PC-3 (cell line): ENCODE data around the gene DLGAP1. TPM values are rescaled to one million over a fixed set of nuclear protein-coding genes. Genes with fewer than 3 reads are reported as not detected.

Experiments used
- ATAC-seq: fragments of 200-7000 bp; cut with Tn5 transposase; 2 replicates; pipeline ENCODE4 v1.9.1; 2020; ENCODE audit warnings: mild to moderate bottlenecking, moderate library complexity
- BruUV-seq: library from RNA; stranded (reverse); fragments of 400-500 nt; replicated peaks from 2 replicates; lab custom pipeline; 2021; lab: Mats Ljungman, UMichigan
- CTCF ChIA-PET: fragments of 300-600 bp; sonication (Branson Sonifier 250); formaldehyde crosslinking; loops from one replicate; lab custom pipeline; 2022; ENCODE audit warnings: antibody characterized with exemption; lab: Charles Lee
- POLR2A ChIA-PET: fragments of 300-600 bp; sonication (Branson Sonifier 250); formaldehyde crosslinking; loops from one replicate; lab custom pipeline; 2022; ENCODE audit warnings: antibody characterized with exemption; ENCODE audit not compliant: unreplicated experiment; lab: Charles Lee
- DNase-seq: peaks from one replicate; pipeline ENCODE4 v3.0.0-alpha.2; 2015
- H2AFZ ChIP-seq: fragments of 300-600 bp; sonication (generic); 2 replicates; pipeline ENCODE4 v1.6.0; 2016; ENCODE audit warnings: antibody characterized with exemption, low read length
- H3F3A ChIP-seq: fragments of 300-600 bp; sonication (generic); one replicate; pipeline ENCODE4 v1.6.0; 2017; ENCODE audit warnings: antibody characterized with exemption, low read length, control low read depth, mild to moderate bottlenecking; ENCODE audit not compliant: unreplicated experiment
- H3K27ac ChIP-seq: fragments of 300-600 bp; sonication (generic); 2 replicates; pipeline ENCODE4 v1.5.1; 2016; ENCODE audit warnings: mild to moderate bottlenecking, low read length
- H3K27me3 ChIP-seq: fragments of 300-600 bp; sonication (generic); 2 replicates; pipeline ENCODE4 v1.6.1; 2016; ENCODE audit warnings: low read length, mixed read lengths
- H3K36me3 ChIP-seq: fragments of 300-600 bp; sonication (generic); 2 replicates; pipeline ENCODE4 v1.6.1; 2016; ENCODE audit warnings: low read depth, mixed run types, low read length, mixed read lengths
- H3K4me1 ChIP-seq: fragments of 300-600 bp; sonication (generic); 2 replicates; pipeline ENCODE4 v1.5.1; 2016; ENCODE audit warnings: low read length; ENCODE audit not compliant: insufficient read depth
- H3K4me2 ChIP-seq: fragments of 300-600 bp; sonication (generic); 2 replicates; pipeline ENCODE4 v1.6.0; 2016; ENCODE audit warnings: low read length
- H3K4me3 ChIP-seq: fragments of 300-600 bp; sonication (generic); 2 replicates; pipeline ENCODE4 v1.5.1; 2016; ENCODE audit warnings: mild to moderate bottlenecking, low read length, mixed read lengths
- H3K79me2 ChIP-seq: fragments of 300-600 bp; sonication (generic); 2 replicates; pipeline ENCODE4 v1.6.1; 2017; ENCODE audit warnings: low read length, mixed read lengths
- H3K9ac ChIP-seq: fragments of 300-600 bp; sonication (generic); 2 replicates; pipeline ENCODE4 v1.6.0; 2016; ENCODE audit warnings: mild to moderate bottlenecking, low read length
- H3K9me2 ChIP-seq: fragments of 300-600 bp; sonication (generic); replicated peaks from 2 replicates; pipeline ENCODE4 v1.6.1; 2016; ENCODE audit warnings: mixed run types, low read length, mixed read lengths
- H3K9me3 ChIP-seq: fragments of 300-600 bp; sonication (generic); 2 replicates; pipeline ENCODE4 v1.6.1; 2016; ENCODE audit warnings: low read length, mixed read lengths
- H4K20me1 ChIP-seq: fragments of 300-600 bp; sonication (generic); 2 replicates; pipeline ENCODE4 v1.6.1; 2016; ENCODE audit warnings: low read length, mixed read lengths
- EZH2 ChIP-seq: fragments of 300-600 bp; sonication (generic); IDR thresholded peaks from one replicate; pipeline ENCODE4 v1.6.1; 2017; ENCODE audit warnings: antibody characterized with exemption, mild to moderate bottlenecking, low read length; ENCODE audit not compliant: unreplicated experiment
- EZH2phosphoT487 ChIP-seq: fragments of 300-600 bp; sonication (generic); IDR thresholded peaks from 2 replicates; pipeline ENCODE4 v1.6.1; 2018; ENCODE audit warnings: mild to moderate bottlenecking, antibody characterized with exemption, low read length, borderline replicate concordance
- intact Hi-C: fragments of 100-400 bp; cut with micrococcal nuclease; formaldehyde crosslinking; loops from 2 replicates; pipeline ENCODE4 v1.9.0; 2023
- total RNA-seq: library from RNA; depleted of rRNA; stranded (reverse); fragments of >200 nt; gene quantifications from 2 replicates; pipeline ENCODE4 v1.2.3, GENCODE V29; 2014
- TF ChIP-seq, protein P1 (sequence below): fragments of 300-600 bp; sonication (generic); conservative IDR thresholded peaks from 2 replicates; pipeline ENCODE4 v1.5.1; 2017; ENCODE audit warnings: antibody characterized with exemption, low read depth, mild to moderate bottlenecking, low read length

DLGAP1 gene
- total RNA-seq, 1 experiment from 2014 or later: not detected

DNA sequence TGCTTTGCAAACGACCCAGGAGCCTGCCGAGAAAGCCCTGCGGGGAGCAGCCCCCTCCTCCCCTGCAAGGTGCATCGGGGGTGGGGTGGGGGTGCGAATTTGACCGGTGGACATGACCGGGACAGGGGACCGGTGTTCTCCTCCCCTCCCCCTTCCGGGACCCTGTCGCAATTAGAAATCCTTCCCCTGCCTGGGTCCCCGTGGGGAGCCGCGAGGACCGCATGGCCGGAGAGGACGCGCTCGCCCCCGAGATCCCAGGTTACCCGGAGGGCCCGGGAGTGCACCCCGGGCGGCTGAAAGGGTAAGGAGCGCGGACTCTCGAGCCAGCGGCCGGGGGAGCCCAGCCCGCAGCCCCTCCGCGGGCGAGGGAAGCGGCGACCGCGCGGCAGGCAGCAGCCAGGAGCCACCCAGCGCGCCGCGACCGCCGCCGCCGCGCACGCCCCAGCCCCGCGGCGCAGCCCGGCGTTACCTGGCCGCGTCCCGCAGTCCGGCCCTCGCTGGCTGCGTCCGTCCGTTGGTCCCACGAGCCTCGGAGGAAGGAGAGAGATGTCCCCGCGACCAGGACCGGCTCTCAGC is 482 bp downstream of the DLGAP1 start:
- DNase-seq (no peak), ATAC-seq (peak; percentile 22; the same call in 1 of the 2 replicates)
- intact Hi-C loops: no loop called here
- POLR2A ChIA-PET: no interaction called here
- Histone ChIP-seq H2AFZ (peak overlapping the region; percentile 59; the same call in 1 of the 2 replicates), H3K9me3 (0 out of 2 replicates have a peak, but pooled peaks cover 5% of the 10 kb centered on the region), H3K27ac (no peak overlapping the region), H3K27me3 (peaks cover 31% of the 10 kb centered on the region), H3F3A (no peaks in the 10 kb centered on the region), H3K9ac (no peak overlapping the region), H4K20me1 (no peaks in the 10 kb centered on the region), H3K4me3 (peak overlapping the region; percentile 44; the same call in 1 of the 2 replicates), H3K9me2 (no peaks in the 10 kb centered on the region), H3K36me3 (no peaks in the 10 kb centered on the region), H3K4me2 (peak overlapping the region; percentile 67), H3K79me2 (no peaks in the 10 kb centered on the region), H3K4me1 (no peaks in the 10 kb centered on the region)
- CTCF ChIA-PET: no interaction called here
- TF ChIP-seq, protein P1, sequence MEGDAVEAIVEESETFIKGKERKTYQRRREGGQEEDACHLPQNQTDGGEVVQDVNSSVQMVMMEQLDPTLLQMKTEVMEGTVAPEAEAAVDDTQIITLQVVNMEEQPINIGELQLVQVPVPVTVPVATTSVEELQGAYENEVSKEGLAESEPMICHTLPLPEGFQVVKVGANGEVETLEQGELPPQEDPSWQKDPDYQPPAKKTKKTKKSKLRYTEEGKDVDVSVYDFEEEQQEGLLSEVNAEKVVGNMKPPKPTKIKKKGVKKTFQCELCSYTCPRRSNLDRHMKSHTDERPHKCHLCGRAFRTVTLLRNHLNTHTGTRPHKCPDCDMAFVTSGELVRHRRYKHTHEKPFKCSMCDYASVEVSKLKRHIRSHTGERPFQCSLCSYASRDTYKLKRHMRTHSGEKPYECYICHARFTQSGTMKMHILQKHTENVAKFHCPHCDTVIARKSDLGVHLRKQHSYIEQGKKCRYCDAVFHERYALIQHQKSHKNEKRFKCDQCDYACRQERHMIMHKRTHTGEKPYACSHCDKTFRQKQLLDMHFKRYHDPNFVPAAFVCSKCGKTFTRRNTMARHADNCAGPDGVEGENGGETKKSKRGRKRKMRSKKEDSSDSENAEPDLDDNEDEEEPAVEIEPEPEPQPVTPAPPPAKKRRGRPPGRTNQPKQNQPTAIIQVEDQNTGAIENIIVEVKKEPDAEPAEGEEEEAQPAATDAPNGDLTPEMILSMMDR: no peak
- TF ChIP-seq EZH2: no peak
- TF ChIP-seq EZH2phosphoT487: no peak
- BruUV-seq: no TSS peak

DNA sequence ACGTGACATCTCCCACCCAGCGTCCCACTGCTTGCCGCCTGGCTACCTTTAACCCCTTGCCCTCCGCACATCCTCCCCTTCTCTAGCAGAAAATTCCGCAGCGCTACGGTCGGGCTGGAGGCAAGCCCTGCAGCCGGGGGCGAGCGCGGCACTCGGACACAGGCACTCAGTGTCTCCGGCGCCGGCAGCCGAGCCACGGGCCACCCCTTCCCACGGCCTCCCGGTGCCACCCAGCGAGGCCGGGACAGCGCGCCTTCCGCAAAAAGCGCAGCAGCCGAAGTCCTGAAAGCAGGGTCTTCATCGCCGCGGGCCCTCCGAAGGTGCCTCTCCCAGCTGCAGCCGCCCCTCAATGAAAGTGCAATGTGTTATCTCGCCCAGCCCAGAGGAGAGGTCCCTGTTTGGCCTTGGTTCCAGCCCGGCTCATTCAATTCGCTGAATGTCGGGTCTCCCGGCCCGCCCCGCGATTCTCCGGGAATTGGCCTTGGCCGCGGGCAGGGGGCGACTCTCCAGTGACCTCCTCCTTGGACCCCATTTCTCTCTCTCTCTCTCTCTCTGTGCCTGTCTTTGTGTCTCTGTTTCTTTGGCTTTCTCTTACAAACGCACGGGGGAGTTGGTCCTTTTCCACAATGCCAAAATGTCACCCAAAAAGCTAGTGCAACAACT is 1.1 kb downstream of the DLGAP1 start:
- H2AFZ ChIP-seq: no peak overlapping the region
- H3K9me2 ChIP-seq: no peaks in the 10 kb centered on the region
- no peaks in the 10 kb centered on the region for H4K20me1 ChIP-seq
- no peak overlapping the region for H3K27ac ChIP-seq
- 0 out of 2 replicates have a peak, but pooled peaks cover 5% of the 10 kb centered on the region for H3K9me3 ChIP-seq
- DNase-seq (no peak), ATAC-seq (no peak)
- no peaks in the 10 kb centered on the region for H3K79me2 ChIP-seq
- TF ChIP-seq EZH2: no peak
- TF ChIP-seq, protein P1: no peak
- no peak for TF ChIP-seq EZH2phosphoT487
- H3K9ac ChIP-seq: no peak overlapping the region
- H3F3A ChIP-seq: no peaks in the 10 kb centered on the region
- intact Hi-C loops: no loop called here
- H3K4me3 ChIP-seq: no peak overlapping the region
- peak overlapping the region; percentile 16; the same call in 1 of the 2 replicates for H3K4me2 ChIP-seq
- no peaks in the 10 kb centered on the region for H3K36me3 ChIP-seq
- no peaks in the 10 kb centered on the region for H3K4me1 ChIP-seq
- POLR2A ChIA-PET: no interaction called here
- CTCF ChIA-PET: no interaction called here
- peaks cover 31% of the 10 kb centered on the region for H3K27me3 ChIP-seq
- BruUV-seq: no TSS peak

DNA sequence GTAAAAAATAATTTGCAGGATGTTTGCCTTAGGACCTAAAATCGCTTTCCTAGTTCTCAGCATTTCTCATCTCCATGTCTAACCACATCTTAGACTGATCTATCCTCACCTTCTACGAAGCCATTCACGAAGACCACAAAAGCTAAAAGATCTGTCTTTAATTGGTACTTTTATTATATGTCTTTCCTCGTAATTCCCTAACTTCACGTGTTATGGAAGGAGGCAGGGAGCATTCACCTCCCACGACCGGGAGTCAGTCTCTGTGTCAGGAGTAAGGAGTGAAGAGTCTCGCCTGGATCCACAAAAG is 1.6 kb downstream of the DLGAP1 start:
- BruUV-seq: no TSS peak
- intact Hi-C loops: no loop called here
- Histone ChIP-seq H3K9ac (no peak overlapping the region), H3K9me3 (0 out of 2 replicates have a peak, but pooled peaks cover 5% of the 10 kb centered on the region), H3K4me3 (no peak overlapping the region), H3K9me2 (no peaks in the 10 kb centered on the region), H3K4me1 (no peaks in the 10 kb centered on the region), H3K79me2 (no peaks in the 10 kb centered on the region), H3K27ac (no peak overlapping the region), H3K4me2 (no peak overlapping the region), H3K36me3 (no peaks in the 10 kb centered on the region), H3F3A (no peaks in the 10 kb centered on the region), H2AFZ (no peak overlapping the region), H3K27me3 (peaks cover 31% of the 10 kb centered on the region), H4K20me1 (no peaks in the 10 kb centered on the region)
- DNase-seq: no peak
- ChIA-PET CTCF (no interaction called here), POLR2A (no interaction called here)
- TF ChIP-seq, protein P1: no peak
- TF ChIP-seq EZH2phosphoT487 (no peak), EZH2 (no peak)
- no peak for ATAC-seq
